Measurements from ENCODE around the gene UBIAD1. TPM values are rescaled to one million over a fixed set of nuclear protein-coding genes. Genes with fewer than 3 reads are reported as not detected.
"Not testable (repeated sequence)": the region's sequence is repeated elsewhere in the genome, so short reads cannot be mapped to it uniquely, and the experiment has no call there.

UBIAD1 gene
- total RNA-seq, 1 experiment from 2014 or later, result 10.8 TPM

DNA sequence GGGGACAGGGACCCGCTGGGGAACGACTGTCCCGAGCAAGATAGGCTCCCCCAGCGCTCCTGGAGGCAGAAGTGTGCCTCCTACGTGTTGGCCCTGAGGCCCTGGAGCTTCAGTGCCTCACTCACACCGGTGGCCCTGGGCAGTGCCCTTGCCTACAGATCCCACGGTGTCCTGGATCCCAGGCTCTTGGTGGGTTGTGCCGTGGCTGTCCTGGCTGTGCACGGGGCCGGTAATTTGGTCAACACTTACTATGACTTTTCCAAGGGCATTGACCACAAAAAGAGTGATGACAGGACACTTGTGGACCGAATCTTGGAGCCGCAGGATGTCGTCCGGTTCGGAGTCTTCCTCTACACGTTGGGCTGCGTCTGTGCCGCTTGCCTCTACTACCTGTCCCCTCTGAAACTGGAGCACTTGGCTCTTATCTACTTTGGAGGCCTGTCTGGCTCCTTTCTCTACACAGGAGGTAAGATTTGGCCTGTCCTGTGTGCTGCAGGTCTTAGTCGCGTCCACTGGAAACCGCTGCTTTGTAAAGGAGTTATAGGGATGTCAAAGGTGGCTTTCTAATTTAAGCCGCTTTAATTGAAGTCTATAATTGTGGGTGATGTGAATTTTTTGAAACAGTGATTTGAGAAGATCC, 717 bp downstream of the UBIAD1 start:
- DNase-seq (ENCODE audit: low spot score), result no peak
- in situ Hi-C loops (cut with HindIII; ENCODE audit: low sequenced_read_pairs), result no loop called here

DNA sequence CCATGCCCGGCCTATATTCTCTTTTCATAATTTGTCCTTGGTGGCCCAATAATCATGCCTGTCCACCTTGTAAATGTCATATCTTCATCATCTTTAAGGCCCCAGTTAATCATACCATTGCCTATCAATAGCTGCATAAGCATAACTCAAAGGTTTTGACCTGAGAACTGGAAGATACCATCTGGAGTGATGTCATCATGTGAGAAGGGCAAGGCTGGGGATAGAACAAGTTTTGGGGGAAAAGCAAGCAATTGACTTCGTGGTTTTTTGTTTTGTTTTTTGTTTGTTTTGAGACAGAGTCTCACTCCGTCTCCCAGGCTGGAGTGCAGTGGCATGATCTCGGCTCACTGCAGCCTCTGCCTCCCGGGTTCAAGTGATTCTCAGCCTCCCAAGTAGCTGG, 6.2 kb downstream of the UBIAD1 start:
- no peak for DNase-seq (ENCODE audit: low spot score)
- in situ Hi-C loops (cut with HindIII; ENCODE audit: low sequenced_read_pairs), result no loop called here

GRCh38 chr1:11279630-11280029, 6.6 kb downstream of the UBIAD1 start:
- DNase-seq (ENCODE audit: low spot score), result no peak
- in situ Hi-C loops (cut with HindIII; ENCODE audit: low sequenced_read_pairs), result no loop called here

GRCh38 chr1:11280719-11281376, 7.8 kb downstream of the UBIAD1 start:
- no peak for DNase-seq (ENCODE audit: low spot score)
- in situ Hi-C loops (cut with HindIII; ENCODE audit: low sequenced_read_pairs), result no loop called here

DNA sequence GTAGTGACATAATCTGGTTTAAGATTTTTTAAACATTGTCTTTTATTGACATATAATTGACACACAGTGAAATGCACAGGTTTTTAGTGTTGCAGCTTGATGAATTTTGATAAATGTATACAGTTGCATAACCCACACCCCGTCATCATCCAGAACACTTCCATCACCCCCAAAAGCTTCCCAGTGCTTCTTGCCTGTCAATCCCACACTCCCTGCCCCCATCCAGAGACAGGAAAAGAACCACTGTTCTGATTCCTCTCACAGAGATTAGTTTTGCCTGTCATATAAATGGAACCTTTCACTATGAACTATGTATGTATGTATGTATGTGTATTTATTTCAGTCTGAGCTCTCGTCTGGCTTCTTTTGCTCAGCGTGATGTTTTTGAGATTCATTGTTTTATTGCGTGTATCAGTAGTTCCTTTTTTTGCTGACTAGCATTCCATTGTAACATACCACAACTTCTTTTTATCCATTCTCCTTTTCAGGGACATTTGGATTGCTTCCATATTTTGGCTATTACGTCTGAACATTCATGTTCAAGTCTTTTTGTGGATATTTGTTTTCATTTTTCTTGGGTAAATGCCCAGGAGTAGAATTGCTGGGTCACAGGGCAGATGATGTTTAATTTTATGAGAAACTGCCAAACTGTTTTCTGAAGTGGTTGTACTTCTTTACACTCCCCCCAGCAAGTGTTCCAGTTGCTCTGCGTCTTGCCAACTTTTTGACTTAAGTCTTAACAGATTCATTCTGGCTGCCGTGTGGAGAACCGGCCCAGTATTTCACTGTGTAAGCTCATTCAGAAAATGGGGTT, 8.7 kb downstream of the UBIAD1 start:
- DNase-seq (ENCODE audit: low spot score), result no peak
- in situ Hi-C loops (cut with HindIII; ENCODE audit: low sequenced_read_pairs), result no loop called here

DNA sequence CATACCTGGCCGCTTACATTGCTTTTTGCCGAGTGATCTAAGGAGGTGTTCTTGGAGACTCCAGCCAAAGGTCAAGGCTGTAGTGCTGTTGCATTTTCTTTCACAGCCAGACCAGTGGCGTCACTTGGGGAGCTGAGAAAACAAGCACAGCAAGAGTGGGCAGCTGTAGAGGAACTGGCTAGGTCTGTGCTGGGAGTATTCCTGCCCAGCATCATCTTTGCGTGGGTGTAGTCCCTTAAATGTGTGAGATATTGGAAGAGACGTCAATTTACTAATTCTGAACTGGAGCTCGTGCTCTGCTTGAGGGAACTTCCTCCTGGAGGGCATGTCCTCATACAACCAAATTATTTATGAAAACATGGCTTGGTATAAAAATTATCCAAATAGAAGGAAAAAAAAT, 10.2 kb downstream of the UBIAD1 start:
- no peak for DNase-seq (ENCODE audit: low spot score)
- in situ Hi-C loops (cut with HindIII; ENCODE audit: low sequenced_read_pairs), result no loop called here

GRCh38 chr1:11284784-11285183, 11.8 kb downstream of the UBIAD1 start:
- in situ Hi-C loops (cut with HindIII; ENCODE audit: low sequenced_read_pairs), result no loop called here
- no peak for DNase-seq (ENCODE audit: low spot score)

GRCh38 chr1:11285883-11286734, 13.1 kb downstream of the UBIAD1 start:
- peak; percentile 39 for DNase-seq (ENCODE audit: low spot score)

GRCh38 chr1:11286735-11287410, 13.9 kb downstream of the UBIAD1 start:
- DNase-seq (ENCODE audit: low spot score), result no peak
- in situ Hi-C loops (cut with HindIII; ENCODE audit: low sequenced_read_pairs), result no loop called here

More at GRCh38 chr1:11285883-11286734, 13.1 kb downstream of the UBIAD1 start:
- in situ Hi-C loops (cut with HindIII; ENCODE audit: low sequenced_read_pairs), result no loop called here

- in situ Hi-C loops (cut with HindIII; ENCODE audit: low sequenced_read_pairs), result no loop called here
- DNase-seq (ENCODE audit: low spot score), result no peak
Measured at GRCh38 chr1:11289064-11289463, 16.1 kb downstream of the UBIAD1 start.

DNA sequence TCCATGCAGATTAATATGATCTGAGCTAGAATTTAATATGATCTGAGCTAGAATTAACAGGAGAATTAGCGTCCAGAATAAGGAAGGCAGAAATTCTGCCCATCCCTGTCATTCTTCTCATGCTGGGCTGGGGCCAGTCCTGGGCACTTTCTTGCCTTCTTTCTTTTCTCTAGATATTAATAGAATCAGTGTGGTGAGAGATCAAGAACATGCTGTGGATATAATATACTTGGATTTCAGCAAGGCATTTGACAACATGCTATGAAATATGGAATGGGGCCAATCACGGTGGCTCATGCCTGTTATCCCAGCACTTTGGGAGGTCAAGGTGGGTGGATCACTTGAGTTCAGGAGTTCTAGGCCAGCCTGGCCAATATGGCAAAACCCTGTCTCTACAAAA, 18.1 kb downstream of the UBIAD1 start:
- DNase-seq (ENCODE audit: low spot score), result no peak
- in situ Hi-C loops (cut with HindIII; ENCODE audit: low sequenced_read_pairs), result no loop called here

GRCh38 chr1:11293856-11294255, 20.9 kb downstream of the UBIAD1 start:
- in situ Hi-C loops (cut with HindIII; ENCODE audit: low sequenced_read_pairs), result no loop called here
- DNase-seq (ENCODE audit: low spot score), result no peak

DNA sequence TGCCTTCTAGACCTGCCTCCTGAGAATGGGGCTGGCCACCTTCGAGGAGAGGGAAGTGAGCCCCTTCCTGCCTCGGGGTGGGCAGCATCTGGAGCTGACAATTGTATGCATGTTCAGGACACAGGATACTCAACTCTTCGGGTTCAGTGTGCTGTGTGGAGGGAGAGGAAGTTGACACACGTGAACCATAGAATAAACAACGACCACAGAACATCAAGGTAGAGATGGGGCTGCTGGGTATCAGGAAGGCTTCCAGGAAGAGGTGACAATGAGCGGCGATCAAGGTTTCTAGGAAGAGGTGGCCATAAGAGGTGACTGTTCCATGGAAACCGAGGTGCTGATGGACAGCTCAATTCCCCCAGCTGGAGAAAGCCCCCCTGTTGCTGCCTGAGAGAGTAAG, 22.0 kb downstream of the UBIAD1 start:
- in situ Hi-C loops (cut with HindIII; ENCODE audit: low sequenced_read_pairs), result no loop called here

GRCh38 chr1:11295905-11296304, 22.9 kb downstream of the UBIAD1 start:
- in situ Hi-C loops (cut with HindIII; ENCODE audit: low sequenced_read_pairs), result no loop called here

More for the DNA sequence above, 22.0 kb downstream of the UBIAD1 start:
- no peak for DNase-seq (ENCODE audit: low spot score)

GRCh38 chr1:11297774-11298173, 24.8 kb downstream of the UBIAD1 start:
- in situ Hi-C loops (cut with HindIII; ENCODE audit: low sequenced_read_pairs); DNase-seq (ENCODE audit: low spot score): not testable (repeated sequence)

More at GRCh38 chr1:11295905-11296304, 22.9 kb downstream of the UBIAD1 start:
- no peak for DNase-seq (ENCODE audit: low spot score)

GRCh38 chr1:11298390-11299224, 25.6 kb downstream of the UBIAD1 start:
- in situ Hi-C loops (cut with HindIII; ENCODE audit: low sequenced_read_pairs), result no loop called here
- DNase-seq (ENCODE audit: low spot score), result no peak

DNA sequence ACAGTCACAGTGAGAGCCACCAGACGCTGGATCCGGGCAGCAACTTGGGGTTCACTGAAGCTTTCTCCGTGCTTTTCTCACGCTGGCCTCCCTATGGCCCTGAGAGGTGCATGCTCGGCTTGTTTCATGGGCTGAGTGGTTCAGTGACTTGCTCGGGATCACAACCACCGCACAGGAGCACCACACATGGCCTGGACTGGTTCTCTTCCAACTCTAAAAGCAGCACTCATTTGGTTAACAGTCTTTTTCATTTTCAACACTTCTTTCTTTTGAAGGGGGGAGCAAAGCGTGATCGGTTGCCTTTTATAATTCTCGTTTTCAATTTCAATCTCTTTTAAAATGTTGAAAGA, 26.2 kb downstream of the UBIAD1 start:
- in situ Hi-C loops (cut with HindIII; ENCODE audit: low sequenced_read_pairs), result no loop called here
- no peak for DNase-seq (ENCODE audit: low spot score)

DNA sequence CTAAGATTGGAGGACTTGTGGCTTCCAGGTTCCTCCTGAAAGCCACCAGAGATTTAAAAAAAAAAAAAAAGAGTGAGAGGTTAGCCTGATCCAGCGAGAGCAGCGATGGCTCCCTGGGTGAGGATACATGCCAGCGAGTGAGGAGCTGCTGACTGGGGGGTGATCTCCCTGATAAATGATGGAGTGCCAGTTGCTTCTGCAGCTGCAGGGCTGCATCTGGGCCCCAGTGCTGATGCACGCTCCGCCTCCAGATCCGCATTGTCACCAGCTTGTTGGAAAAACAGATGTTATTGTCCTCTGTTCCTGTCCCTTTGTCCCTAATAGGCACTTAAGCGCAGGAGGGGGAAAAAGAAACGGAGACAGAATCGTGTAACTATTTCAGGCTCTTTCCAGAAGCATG, 28.6 kb downstream of the UBIAD1 start:
- in situ Hi-C loops (cut with HindIII; ENCODE audit: low sequenced_read_pairs), result no loop called here

More for the DNA sequence above, 28.6 kb downstream of the UBIAD1 start:
- no peak for DNase-seq (ENCODE audit: low spot score)
